ENCODE data around the gene AHCY. TPM values are rescaled to one million over a fixed set of nuclear protein-coding genes. Genes with fewer than 3 reads are reported as not detected.

AHCY gene
- polyA plus RNA-seq, 1 donor from 2014 or later: 37.1 TPM

GRCh38 chr20:34281177-34281576 is 22.0 kb downstream of the AHCY start:
- no peaks in the 10 kb centered on the region for H3K79me2 ChIP-seq (replicated peaks; ENCODE audit: insufficient read depth, low read length)
- H3K36me3 ChIP-seq (ENCODE audit: insufficient read depth, low read length): peaks cover 6% of the 10 kb centered on the region
- no peaks in the 10 kb centered on the region for H3K9me3 ChIP-seq (ENCODE audit: low read length)
- H3K9ac ChIP-seq (ENCODE audit: low read length): no peak overlapping the region
- H3K9me2 ChIP-seq (ENCODE audit: insufficient read depth, low read length): no peaks in the 10 kb centered on the region
- H3K27ac ChIP-seq (ENCODE audit: low read length): no peak overlapping the region
- H4K20me1 ChIP-seq (ENCODE audit: insufficient read depth): no peaks in the 10 kb centered on the region
- no peak for TF ChIP-seq EP300 (conservative IDR thresholded peaks at IDR 0.05; ENCODE audit: poor library complexity, severe bottlenecking)
- no peak for TF ChIP-seq RAD21 (conservative IDR thresholded peaks at IDR 0.05)
- no peak for TF ChIP-seq EZH2 (IDR thresholded peaks at IDR 0.05; ENCODE audit: borderline replicate concordance, insufficient read depth, low read length, poor library complexity, severe bottlenecking)
- no peak for TF ChIP-seq CTCF (IDR thresholded peaks at IDR 0.05; ENCODE audit: poor library complexity, severe bottlenecking)
- no peak for TF ChIP-seq TAF1 (IDR thresholded peaks at IDR 0.05; ENCODE audit: low read depth)
- TF ChIP-seq POLR2AphosphoS5 (IDR thresholded peaks at IDR 0.05): no peak
- TF ChIP-seq MXI1 (conservative IDR thresholded peaks at IDR 0.05; ENCODE audit: poor library complexity, severe bottlenecking): no peak
- H3F3A ChIP-seq (ENCODE audit: insufficient read depth, low read length, poor library complexity, severe bottlenecking): no peaks in the 10 kb centered on the region
- H3K27me3 ChIP-seq (ENCODE audit: insufficient read depth, low read depth, low read length): no peaks in the 10 kb centered on the region
- H3K4me3 ChIP-seq (ENCODE audit: low read length): no peak overlapping the region
- no peak overlapping the region for H2AFZ ChIP-seq (ENCODE audit: low read depth, low read length)
- no peak overlapping the region for H3K4me2 ChIP-seq (ENCODE audit: low read length)

- H3K9me3 ChIP-seq (ENCODE audit: low read length): no peaks in the 10 kb centered on the region
- no peaks in the 10 kb centered on the region for H4K20me1 ChIP-seq (ENCODE audit: insufficient read depth)
- H3K79me2 ChIP-seq (replicated peaks; ENCODE audit: insufficient read depth, low read length): no peaks in the 10 kb centered on the region
- H3K27ac ChIP-seq (ENCODE audit: low read length): no peak overlapping the region
- H2AFZ ChIP-seq (ENCODE audit: low read depth, low read length): no peak overlapping the region
- no peaks in the 10 kb centered on the region for H3F3A ChIP-seq (ENCODE audit: insufficient read depth, low read length, poor library complexity, severe bottlenecking)
- no peaks in the 10 kb centered on the region for H3K36me3 ChIP-seq (ENCODE audit: insufficient read depth, low read length)
- no peak overlapping the region for H3K9ac ChIP-seq (ENCODE audit: low read length)
- TF ChIP-seq RAD21 (conservative IDR thresholded peaks at IDR 0.05): no peak
- TF ChIP-seq CTCF (IDR thresholded peaks at IDR 0.05; ENCODE audit: poor library complexity, severe bottlenecking): no peak
- no peak for TF ChIP-seq EP300 (conservative IDR thresholded peaks at IDR 0.05; ENCODE audit: poor library complexity, severe bottlenecking)
- TF ChIP-seq SMC3 (conservative IDR thresholded peaks at IDR 0.05; ENCODE audit: poor library complexity): no peak
- no peak for TF ChIP-seq EZH2 (IDR thresholded peaks at IDR 0.05; ENCODE audit: borderline replicate concordance, insufficient read depth, low read length, poor library complexity, severe bottlenecking)
- no peak for TF ChIP-seq TAF1 (IDR thresholded peaks at IDR 0.05; ENCODE audit: low read depth)
- TF ChIP-seq REST (IDR thresholded peaks at IDR 0.05; ENCODE audit: borderline replicate concordance): no peak
- TF ChIP-seq MXI1 (conservative IDR thresholded peaks at IDR 0.05; ENCODE audit: poor library complexity, severe bottlenecking): no peak
- TF ChIP-seq POLR2AphosphoS5 (IDR thresholded peaks at IDR 0.05): no peak
- H3K4me2 ChIP-seq (ENCODE audit: low read length): no peak overlapping the region
- H3K27me3 ChIP-seq (ENCODE audit: insufficient read depth, low read depth, low read length): no peaks in the 10 kb centered on the region
- H3K4me3 ChIP-seq (ENCODE audit: low read length): no peak overlapping the region
- H3K9me2 ChIP-seq (ENCODE audit: insufficient read depth, low read length): no peaks in the 10 kb centered on the region
These were observed 28.5 kb downstream of the AHCY start for GRCh38 chr20:34274694-34275093.
